ENCODE measurements around the gene FAM193B. TPM values are rescaled to one million over a fixed set of nuclear protein-coding genes. Genes with fewer than 3 reads are reported as not detected.

The FAM193B gene
- total RNA-seq: 10.7 and 13.5 TPM in 2 replicates

DNA sequence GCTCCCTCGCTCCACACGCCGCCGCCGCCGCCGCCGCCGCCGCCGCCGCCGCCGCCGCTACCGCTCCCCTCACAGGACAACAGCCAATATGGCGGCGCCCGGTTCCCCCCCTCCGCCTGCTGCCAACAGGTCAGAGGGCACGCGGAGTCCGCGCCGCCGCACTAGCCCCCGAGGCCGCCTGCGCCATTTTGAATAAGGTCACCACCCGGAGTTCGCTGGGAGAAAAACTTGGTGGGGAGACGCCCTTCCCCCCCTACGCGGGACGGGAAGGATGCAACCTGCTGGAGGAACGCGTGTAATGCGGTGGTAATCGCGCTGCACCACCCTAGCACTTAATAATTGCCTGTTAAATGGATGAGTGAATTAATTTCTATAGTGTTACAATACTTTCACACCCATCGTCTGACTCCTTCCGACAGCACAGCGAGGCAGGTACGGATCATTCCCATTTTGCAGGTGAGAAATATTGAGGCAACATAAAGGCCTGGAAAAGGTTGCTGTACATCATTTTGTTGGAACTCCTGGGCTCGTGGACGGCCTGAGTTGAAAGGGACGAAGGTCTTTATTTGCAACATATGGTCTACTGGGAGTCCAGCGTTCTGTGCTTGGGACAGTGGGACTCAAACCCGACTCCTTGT, at the start of gene FAM193B:
Gene FAM193B, minus strand, starts transcription at position 90 of the 638 bp plus-strand sequence. CDS start 105 bp downstream, outside the sequence.
- DNase-seq (ENCODE audit: low read depth, low spot score): peak; percentile 64

DNA sequence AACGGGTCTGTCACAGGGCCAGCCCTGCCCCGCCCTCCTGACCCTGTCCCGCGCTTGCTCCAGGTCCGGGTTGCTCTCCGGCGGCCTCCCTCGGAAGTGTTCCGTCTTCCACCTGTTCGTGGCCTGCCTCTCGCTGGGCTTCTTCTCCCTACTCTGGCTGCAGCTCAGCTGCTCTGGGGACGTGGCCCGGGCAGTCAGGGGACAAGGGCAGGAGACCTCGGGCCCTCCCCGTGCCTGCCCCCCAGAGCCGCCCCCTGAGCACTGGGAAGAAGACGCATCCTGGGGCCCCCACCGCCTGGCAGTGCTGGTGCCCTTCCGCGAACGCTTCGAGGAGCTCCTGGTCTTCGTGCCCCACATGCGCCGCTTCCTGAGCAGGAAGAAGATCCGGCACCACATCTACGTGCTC, 49.8 kb upstream of the FAM193B start:
- DNase-seq (ENCODE audit: low read depth, low spot score): no peak

DNA sequence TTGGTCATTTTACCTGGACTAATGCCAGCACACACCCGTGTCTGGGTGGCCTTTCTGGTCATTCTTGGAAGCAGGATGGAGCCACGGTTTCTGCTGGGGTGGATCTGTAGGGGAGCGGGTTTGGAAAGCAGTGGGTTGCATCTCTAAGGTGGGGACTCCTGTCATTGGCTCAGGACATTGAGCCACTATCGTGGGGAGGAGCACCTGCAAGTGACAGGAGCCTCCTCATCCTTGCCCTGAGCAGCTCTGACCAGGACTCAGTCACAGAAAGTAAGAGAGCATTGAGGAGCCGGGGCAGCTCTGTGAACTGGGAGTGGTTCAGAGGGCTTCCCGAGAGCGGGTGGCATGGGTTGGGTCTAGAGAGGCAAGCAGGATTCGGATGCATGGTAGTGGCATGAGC, 49.3 kb upstream of the FAM193B start:
- DNase-seq (ENCODE audit: low read depth, low spot score): no peak

DNA sequence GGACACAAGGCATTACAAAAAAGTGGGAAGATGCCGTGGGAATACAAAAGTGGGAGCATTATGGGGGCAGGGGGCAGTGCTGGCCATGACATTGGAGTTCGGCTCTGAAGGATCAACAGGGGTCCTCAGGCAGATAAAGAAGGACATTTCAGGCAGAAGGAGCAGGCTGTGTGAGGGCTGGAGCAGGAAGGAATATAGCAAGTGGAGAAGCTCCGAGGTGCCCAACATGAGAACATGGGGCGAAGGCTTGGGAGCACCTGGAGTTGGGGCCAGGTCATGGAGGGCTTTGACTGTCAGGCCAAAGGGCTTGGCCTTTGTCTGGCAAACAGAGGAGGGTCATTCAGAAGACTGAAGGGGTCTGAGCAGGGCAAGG, 48.1 kb upstream of the FAM193B start:
- DNase-seq (ENCODE audit: low read depth, low spot score): no peak

DNA sequence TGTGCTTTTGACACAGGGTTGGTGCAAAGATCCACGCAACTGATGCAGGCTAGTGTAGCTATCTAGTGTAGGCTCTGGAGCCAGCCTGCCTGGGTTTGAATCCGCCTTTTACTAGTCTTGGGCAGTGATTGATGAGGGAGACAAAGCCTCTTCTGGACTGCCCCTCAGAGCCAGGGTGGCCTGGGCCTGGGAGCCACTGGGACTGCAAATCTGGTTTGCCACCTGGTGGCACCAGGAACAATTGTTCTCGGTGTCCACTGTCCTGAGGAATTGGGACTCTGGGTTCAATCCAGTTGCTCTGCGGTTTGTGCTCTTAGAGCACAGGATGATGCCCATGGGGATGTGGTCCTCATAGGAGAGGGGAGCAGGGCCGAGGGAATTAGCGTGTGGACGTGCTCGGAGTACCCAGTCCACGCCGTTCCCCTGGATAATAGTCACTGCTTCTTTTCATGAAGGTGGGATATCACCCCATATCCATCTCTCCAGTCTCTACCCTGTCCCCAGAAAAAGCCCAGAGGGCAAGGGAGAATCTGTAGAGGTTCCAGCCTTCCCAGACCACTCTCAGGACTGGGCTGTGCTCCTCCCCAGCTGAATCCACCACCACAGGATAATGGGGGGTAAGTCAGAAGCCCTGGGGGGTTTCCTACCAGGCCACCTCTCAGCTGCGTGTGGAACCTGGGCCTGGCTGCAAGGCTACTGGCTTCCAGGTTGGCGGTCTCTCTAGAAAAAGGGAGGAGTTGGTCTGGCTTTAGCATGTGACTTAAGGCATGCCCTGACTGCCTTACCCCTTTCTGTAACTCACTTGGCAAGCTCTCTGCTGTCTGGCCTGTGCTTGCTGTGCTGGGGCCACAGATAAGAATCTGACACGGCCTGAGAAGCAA, 47.5 kb upstream of the FAM193B start:
- no peak for DNase-seq (ENCODE audit: low read depth, low spot score)

DNA sequence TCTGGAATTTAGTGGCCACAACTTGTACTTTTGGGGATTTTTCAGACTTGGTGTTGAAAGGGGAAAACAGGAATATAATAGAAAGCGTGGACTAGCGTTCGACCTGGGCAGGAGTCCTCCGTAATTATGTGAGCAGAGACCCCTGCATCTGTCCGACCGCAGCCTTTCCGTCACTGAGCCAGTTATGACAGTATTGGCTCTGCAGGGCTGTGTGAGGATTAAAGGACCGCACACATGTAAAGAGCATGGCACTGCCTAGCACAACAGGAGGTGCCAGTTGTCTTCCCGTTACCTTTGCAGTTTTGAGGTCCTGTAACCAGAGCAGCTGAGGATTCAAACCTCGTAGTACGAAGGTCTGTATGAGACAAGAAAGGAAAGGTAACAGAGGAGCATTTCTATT, 46.8 kb upstream of the FAM193B start:
- no peak for DNase-seq (ENCODE audit: low read depth, low spot score)

DNA sequence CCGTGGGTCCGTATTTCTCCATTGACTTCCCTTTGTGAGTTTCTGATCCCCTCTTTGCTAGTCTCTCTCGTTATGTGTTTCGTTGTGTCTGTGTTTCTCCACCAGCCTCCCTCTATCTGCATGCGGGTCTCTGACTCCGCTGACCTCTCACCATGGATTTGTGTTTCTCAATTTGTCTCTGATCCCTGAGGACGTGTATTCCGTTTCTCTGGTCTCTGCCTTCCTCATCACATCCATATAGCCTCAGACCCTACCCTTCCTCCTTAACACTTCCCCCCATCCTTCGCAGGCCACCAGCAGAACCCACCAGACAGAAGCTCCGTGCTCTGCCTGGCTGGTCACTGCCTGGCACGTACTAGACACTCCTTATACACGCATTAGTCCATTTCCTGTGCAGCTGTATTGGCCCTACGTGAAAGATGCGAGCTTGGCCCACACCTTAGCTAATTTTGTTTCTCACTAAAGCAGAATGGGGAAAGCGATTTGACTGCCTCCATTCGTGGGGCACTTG, 46.2 kb upstream of the FAM193B start:
- no peak for DNase-seq (ENCODE audit: low read depth, low spot score)

DNA sequence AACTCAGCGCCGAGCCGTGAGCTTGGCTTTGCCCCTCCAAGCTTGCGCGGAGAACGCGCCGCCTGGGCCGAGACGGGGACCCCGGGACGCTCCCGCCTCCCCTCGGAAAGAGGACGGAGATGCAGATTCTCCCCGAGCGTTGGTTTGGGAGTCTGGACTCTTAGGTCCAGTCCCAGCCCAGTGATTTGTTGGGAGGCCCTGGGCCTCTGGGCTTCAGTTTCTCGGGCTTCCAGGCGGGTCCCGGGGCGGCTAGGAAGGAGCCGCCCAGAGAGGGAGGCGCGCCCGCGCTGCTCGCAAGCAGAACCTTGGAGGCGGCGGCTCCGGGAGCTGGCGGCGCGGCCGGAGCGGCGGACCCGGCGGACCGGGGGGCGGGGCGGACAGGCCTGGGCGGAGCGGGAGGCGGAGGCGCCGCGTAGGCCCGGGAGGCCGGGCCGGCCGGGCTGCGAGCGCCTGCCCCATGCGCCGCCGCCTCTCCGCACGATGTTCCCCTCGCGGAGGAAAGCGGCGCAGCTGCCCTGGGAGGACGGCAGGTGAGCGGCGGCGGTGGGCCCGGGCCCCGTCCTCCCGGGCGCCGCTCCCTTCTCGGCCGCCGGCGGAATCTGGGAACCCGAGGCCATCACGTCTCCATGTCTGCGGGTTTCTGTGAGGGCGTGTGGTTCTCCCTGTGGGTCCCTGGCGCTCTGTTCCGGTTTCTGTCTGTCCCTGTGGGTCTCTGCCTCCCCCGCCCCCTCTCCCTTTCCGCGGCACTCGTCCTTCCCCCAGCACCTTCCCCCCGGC, 45.6 kb upstream of the FAM193B start, which contains the start of gene B4GALT7:
Gene B4GALT7, plus strand, starts transcription at position 402 of the 777 bp plus-strand sequence. Its CDS starts 79 bp downstream, at position 481.
- no peak for DNase-seq (ENCODE audit: low read depth, low spot score)

DNA sequence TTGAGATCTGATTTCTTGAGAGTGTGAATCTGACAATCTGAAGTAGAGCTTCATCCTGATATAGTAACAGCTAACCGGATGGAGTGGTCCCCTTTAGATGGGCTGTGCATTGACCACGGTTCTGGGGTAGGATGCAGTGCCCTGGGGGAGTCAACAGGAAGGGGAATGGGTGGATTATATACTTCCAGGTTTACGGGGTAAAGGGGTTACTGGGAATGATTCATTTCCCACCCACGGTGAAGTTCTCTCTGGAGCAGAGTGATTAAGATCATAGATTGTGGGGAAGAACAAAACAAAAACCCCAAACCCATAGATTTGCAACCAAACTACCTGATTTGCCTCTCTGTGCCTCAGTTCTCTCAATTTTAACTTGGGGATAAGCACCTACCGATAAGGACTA, 44.1 kb upstream of the FAM193B start:
- no peak for DNase-seq (ENCODE audit: low read depth, low spot score)

DNA sequence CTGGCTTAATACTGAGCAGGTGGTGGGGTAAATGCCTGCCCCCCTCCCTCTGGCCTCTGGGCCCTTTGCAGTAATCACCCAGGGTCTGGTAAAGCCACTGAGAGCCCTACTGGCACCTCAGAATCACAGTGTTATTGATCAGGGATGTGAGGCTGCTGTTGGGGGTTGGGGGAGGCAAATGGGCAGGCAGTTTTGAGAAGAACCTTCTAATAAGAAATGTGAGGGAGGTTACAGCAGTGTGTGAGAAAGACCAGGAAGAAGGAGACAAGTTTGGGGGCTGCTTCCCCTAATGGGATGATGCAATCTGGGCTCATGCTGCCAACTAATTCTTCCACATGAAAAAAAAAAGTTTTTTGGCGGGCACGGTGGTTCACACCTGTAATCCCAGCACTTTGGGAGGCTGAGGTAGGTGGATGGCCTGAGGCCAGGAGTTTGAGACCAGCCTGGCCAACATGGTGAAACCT, 42.4 kb upstream of the FAM193B start:
- DNase-seq (ENCODE audit: low read depth, low spot score): no peak

DNA sequence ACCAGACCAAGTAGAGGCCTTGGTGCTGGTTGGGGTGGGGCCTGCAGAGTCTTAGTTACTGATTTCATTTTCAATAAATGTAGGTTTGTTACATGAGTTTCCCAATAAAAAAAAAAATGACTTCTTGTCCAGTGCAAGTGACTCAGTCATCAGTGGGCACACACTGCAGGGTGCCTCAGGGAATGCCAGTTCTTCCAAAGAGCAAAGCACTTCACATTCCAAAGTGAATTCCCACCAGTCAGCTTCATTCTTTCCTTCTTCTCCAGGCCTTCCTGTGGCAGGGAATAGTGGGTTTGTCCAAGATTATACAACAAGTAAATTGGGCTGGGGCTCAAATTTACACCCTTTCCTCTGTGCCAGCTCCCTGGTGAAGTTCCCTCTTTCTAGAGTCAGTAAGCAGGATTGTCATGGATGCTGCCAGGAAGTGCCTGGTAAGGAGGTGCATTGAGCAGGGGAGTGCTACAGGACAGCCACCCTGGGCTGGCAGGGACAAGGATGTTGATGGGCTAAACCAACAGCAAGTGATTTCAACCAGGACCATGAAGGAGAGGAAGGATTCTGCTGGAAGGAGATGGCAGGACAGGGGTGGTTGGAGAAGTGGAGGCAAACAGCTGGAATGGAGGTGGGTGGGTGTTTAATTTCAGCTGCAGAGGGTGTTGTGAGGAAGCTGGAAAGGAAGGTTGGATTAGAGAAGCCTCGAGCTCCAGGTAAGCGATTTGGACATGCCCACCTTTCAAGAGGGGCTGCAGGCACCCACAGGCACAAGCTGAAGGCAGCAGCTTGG, 41.8 kb upstream of the FAM193B start:
- no peak for DNase-seq (ENCODE audit: low read depth, low spot score)

DNA sequence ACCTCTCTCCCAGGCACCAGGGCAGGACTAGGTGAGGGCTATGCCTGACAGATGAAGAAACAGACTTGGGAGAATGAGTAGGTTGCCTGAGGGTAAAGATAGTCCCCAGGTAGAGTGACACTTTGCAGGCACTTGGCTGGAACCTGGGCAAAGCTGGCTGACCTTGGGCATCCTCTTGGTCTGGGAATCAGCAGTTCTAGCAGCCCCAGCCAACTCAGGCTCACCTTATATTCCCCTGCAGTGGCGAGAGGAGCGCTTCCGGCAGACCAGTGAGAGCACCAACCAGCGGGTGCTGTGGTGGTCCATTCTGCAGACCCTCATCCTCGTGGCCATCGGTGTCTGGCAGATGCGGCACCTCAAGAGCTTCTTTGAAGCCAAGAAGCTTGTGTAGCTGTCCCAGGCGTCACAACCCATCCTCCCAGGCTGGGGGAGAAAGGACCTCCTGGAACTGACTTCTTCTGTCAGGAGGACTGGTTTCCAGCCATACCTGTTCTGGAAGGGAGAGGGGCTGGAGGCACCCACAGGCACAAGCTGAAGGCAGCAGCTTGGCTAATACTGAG, 40.7 kb upstream of the FAM193B start:
- no peak for DNase-seq (ENCODE audit: low read depth, low spot score)

DNA sequence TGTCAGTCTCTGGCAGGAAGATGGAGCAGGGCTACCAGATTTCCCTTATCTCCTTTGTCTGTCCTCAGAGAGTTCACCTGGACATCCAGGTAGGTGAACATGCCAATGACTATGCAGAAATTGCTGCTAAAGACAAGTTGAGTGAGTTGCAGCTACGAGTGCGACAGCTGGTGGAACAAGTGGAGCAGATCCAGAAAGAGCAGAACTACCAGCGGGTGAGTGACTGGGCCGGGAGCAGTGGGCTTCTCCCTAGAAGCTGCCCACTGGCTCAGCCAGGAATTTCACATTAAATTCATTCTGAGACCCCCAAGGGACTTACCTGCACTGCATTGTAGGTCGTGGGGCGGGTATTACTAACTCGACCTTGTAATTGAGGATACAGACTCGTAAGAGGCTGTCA, 39.7 kb upstream of the FAM193B start:
- DNase-seq (ENCODE audit: low read depth, low spot score): no peak

DNA sequence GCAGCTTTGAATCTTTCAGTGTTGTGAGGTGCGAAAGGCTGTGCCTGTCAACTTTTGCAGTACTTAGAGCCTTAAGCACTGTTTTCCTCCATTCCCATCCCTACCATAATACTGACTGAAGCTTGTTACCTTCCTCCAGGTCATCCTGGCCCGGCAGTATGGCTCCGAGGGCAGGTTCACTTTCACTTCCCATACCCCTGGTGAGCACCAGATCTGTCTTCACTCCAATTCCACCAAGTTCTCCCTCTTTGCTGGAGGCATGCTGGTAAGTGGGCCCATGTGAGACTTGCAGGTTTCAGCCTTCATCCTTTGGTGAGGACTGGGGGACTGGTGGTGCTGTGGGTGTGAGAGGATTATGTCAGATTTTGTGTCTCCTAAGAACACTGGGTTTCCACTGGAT, 39.1 kb upstream of the FAM193B start:
- DNase-seq (ENCODE audit: low read depth, low spot score): no peak

DNA sequence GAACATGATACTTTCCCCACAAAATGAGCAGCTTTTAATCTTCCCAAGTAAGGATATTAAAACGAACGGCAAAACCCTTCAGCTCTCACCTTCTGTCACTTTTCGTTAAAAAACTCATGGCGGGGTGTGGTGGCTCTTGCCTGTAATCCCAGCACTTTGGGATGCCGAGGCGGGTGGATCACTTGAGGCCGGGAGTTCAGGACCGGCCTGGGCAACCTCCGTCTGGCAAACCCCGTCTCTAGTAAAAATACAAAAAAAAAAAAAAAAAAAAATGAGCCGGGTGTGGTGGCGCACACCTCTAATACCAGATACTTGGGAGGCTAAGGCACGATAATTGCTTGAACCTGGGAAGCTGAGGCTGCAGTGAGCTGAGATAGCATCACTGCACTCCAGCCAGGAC, 38.5 kb upstream of the FAM193B start:
- DNase-seq (ENCODE audit: low read depth, low spot score): no peak

DNA sequence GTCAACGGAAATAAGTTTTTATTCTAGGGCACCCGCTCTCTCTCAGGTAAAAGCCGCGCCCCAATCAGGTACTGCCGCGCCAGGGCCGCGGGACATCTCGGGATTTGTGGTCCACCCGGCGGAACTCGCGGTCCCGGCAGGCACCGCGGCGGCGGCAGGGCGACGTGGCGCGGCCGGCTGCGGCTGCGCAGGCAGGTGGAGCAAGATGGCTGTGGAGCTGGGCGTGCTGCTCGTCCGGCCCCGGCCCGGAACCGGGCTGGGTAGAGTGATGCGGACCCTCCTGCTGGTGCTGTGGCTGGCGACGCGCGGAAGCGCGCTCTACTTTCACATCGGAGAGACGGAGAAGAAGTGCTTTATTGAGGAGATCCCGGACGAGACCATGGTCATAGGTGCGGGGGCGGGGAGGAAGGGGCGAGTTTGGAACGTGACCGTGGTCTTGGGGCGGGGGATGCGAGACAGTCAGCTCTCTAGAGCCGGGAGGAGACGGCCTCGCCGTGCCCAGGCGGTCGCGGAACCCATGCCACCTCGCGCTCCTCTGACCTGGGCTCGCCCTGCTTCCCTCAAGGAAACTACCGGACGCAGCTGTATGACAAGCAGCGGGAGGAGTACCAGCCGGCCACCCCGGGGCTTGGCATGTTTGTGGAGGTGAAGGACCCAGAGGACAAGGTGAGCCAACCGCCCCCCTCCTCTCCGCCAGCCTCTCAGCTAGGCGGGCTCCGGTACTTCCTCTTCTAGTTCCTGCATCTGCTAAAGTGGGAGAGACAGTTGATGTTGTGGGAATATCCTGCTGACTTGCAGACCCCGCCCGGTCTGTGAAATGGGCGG, 37.9 kb upstream of the FAM193B start, which contains the start of gene TMED9:
Gene TMED9, plus strand, starts transcription at position 194 of the 825 bp plus-strand sequence. Its CDS starts 12 bp downstream, at position 206.
- no peak for DNase-seq (ENCODE audit: low read depth, low spot score)

DNA sequence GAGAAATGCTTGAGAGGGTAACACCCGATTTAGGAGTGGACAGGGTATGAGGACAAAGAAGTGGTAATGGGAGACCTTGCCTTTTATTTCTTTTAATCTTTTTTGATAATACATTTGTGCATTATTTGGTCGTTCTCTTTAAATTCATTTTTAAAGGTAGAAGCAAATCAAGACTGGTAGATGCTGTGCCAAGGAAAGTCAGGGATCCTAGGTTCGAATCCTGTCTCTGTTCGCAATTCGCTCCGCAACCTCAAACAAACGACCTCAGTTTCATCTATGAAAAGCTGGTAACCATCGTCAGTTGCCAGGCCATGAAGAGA, 37.3 kb upstream of the FAM193B start:
- no peak for DNase-seq (ENCODE audit: low read depth, low spot score)

DNA sequence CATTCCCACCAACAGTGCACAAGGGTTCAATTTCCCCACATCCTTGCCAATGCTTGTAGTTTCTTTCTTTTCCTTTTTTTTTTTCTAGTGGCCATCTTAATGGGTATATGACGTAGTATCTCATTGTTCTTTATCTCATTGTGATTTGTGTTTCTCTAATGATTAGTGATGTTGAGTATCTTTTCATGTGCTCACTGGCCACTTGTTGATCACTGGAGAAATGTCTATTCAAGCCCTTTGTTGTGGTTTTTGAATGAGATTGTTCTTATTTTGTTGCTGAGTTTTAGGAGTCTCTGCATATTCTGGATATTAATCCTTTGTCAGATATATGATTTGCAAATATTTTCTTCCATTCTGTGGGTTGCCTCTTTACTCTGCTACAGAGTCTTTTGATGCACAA, 36.0 kb upstream of the FAM193B start:
- DNase-seq (ENCODE audit: low read depth, low spot score): no peak

DNA sequence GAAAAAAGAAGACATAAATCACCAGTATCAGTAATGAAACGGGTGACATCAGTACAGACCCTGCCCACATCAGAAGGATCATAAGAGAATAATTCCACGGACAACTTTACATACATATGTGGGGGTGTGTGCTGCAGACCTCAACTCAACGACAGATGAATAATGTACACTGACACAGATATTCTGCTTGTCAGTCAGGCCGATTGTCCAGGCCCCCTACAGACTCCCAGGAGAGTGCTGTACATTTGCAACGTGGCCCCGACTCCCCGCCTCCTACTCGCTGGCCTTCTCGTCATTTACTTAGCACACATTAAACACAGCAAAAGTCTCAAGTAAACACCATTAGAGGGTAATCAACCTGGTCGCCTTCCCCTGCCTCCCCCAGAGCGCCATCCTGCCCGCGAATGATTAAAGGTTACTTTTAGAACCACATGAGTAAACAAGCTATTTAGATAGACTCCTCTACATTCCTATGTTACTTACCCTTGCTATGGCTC, 34.1 kb upstream of the FAM193B start:
- no peak for DNase-seq (ENCODE audit: low read depth, low spot score)

DNA sequence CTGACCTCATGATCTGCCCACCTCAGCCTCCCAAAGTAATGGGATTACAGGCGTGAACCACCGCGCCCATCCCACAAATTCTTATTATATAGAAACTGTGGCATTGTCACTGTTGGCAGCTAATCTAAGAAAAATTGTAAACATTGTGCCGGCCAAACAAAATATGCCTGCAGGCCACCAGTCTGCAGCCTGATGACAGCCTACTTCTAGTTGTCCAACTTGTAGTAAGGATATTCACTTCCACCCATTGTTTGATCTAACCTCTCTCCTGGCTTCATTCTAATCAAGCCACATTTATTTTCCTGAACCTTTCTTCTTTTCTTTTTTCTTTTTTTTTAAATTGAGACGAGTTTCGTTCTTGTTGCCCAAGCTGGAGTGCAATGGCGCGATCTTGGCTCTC, 24.0 kb upstream of the FAM193B start:
- DNase-seq (ENCODE audit: low read depth, low spot score): no peak
